ENCODE measurements around the gene RSRC1. TPM values are rescaled to one million over a fixed set of nuclear protein-coding genes. Genes with fewer than 3 reads are reported as not detected.

Gene RSRC1
- total and polyA plus RNA-seq, 2 of the 8 experiments (the other 6 are each of a cell fraction or from before 2014, with no cell fraction given) = 2.0 to 27.9 TPM

DNA sequence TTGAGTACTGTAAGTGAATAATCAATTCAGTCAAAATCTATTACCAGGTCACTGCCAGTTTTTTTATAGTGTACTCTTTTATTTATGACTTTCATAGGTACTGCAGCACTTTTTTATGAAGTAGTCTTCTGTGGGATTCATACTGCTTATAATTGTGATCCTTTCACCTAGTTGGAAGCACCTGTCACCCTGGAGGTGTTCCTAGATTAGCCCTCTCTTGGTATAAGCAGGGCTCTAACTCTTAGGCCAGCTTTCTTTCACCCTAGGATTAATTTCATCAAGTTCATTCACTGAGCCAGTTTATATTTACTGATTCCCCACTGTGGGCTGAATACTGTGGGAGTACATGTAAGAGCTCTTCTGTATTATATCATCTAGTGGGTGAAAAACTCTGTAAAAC lies 395.2 kb downstream of the RSRC1 start (continued):
- TF ChIP-seq USF2 (IDR thresholded peaks at IDR 0.05; ENCODE audit: low read length) (no peak), CHD7 (IDR thresholded peaks at IDR 0.05; ENCODE audit: insufficient replicate concordance, low read length) (no peak), EGR1 (IDR thresholded peaks at IDR 0.05; ENCODE audit: borderline replicate concordance, low read depth, low read length) (no peak)
- TF ChIP-seq, protein P1, sequence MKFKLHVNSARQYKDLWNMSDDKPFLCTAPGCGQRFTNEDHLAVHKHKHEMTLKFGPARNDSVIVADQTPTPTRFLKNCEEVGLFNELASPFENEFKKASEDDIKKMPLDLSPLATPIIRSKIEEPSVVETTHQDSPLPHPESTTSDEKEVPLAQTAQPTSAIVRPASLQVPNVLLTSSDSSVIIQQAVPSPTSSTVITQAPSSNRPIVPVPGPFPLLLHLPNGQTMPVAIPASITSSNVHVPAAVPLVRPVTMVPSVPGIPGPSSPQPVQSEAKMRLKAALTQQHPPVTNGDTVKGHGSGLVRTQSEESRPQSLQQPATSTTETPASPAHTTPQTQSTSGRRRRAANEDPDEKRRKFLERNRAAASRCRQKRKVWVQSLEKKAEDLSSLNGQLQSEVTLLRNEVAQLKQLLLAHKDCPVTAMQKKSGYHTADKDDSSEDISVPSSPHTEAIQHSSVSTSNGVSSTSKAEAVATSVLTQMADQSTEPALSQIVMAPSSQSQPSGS (IDR thresholded peaks at IDR 0.05; ENCODE audit: low read length) = no peak

Measured in H1 (cell line).